Measurements from ENCODE around the gene CFI. TPM values are rescaled to one million over a fixed set of nuclear protein-coding genes. Genes with fewer than 3 reads are reported as not detected.

Gene CFI
- total and polyA plus RNA-seq, 2 of the 4 experiments (the other 2 are of a cell fraction), result 0.12 to 0.18 TPM

- ATAC-seq (ENCODE audit: low read depth), result no peak
- Histone ChIP-seq H2AK9ac (replicated peaks; ENCODE audit: low read depth, low read length, poor library complexity) (no peak overlapping the region), H3K9ac (ENCODE audit: low read depth, low read length) (no peak overlapping the region), H3K18ac (ENCODE audit: low read depth, low read length) (no peak overlapping the region), H3K79me1 (ENCODE audit: low read depth in 1 of 2, low read length in 2 of 2) (peaks cover 4 to 5% of the 10 kb centered on the region in 2 experiments; a peak in 3 of 4 replicates), H3K27ac (ENCODE audit: insufficient read depth, low read length) (no peak overlapping the region), H2BK5ac (ENCODE audit: low read depth, low read length, poor library complexity, severe bottlenecking) (no peak overlapping the region), H3K27me3 (ENCODE audit: control insufficient read depth, insufficient read depth, low read length) (no peaks in the 10 kb centered on the region), H3K4me2 (ENCODE audit: low read depth, low read length) (no peak overlapping the region), H3K36me3 (ENCODE audit: control insufficient read depth, insufficient read depth, low read length) (peaks cover 28% of the 10 kb centered on the region), H4K20me1 (ENCODE audit: insufficient read depth, low read length) (no peaks in the 10 kb centered on the region), H3K9me3 (ENCODE audit: control insufficient read depth, insufficient read depth, low read length) (no peaks in the 10 kb centered on the region), H2BK20ac (ENCODE audit: low read depth, low read length) (no peak overlapping the region), H3K4me3 (ENCODE audit: insufficient read depth, low read depth, low read length) (no peak overlapping the region), H2BK15ac (ENCODE audit: low read depth, low read length) (no peak overlapping the region), H3K14ac (replicated peaks; ENCODE audit: low read depth, low read length) (no peak overlapping the region), H3K23ac (ENCODE audit: low read depth, low read length) (no peak overlapping the region), H4K8ac (ENCODE audit: low read depth in 2 of 2, low read length in 2 of 2) (no peak overlapping the region), H2BK120ac (ENCODE audit: low read depth, low read length) (no peak overlapping the region), H3K4me1 (ENCODE audit: control insufficient read depth, insufficient read depth, low read length) (no peaks in the 10 kb centered on the region), H2AFZ (replicated peaks; ENCODE audit: low read length, poor library complexity) (no peak overlapping the region), H2AK5ac (ENCODE audit: low read depth, low read length) (no peak overlapping the region), H4K91ac (ENCODE audit: insufficient read depth, low read depth, low read length) (no peak overlapping the region), H3K4ac (ENCODE audit: low read depth, low read length) (no peak overlapping the region), H4K5ac (ENCODE audit: low read depth, low read length) (no peak overlapping the region), H3K9me1 (ENCODE audit: insufficient read depth, low read length) (peaks cover 4% of the 10 kb centered on the region), H3K56ac (ENCODE audit: extremely low read depth, insufficient read depth, low read length) (no peak overlapping the region)
- no TSS peak for BruUV-seq (replicated peaks)
- intact Hi-C loops (cut with micrococcal nuclease), result no loop called here
- WGBS, 2 experiments (ENCODE audit: extremely low coverage in 2 of 2, insufficient read length in 1 of 2), result no CpG with 5 or more reads among the region's 1 CpG
- DNase-seq, result peak; percentile 5
- POLR2A ChIA-PET (ENCODE audit: unreplicated experiment), result no interaction called here
- CTCF ChIA-PET, result interaction anchor here (1.1 kb wide), 1 partner anchor 10 kb away, joined by 5 read pairs; no protein-coding TSS in a partner anchor
- no peak for TF ChIP-seq MAZ (IDR thresholded peaks at IDR 0.05; ENCODE audit: borderline replicate concordance, low read depth, low read length)
- TF ChIP-seq USF2 (IDR thresholded peaks at IDR 0.05; ENCODE audit: low read depth, low read length), result no peak
- no peak for TF ChIP-seq RAD21 (IDR thresholded peaks at IDR 0.05; ENCODE audit: low read length)
- no peak for TF ChIP-seq CEBPB (IDR thresholded peaks at IDR 0.05; ENCODE audit: low read depth, low read length)
- TF ChIP-seq SMC3 (IDR thresholded peaks at IDR 0.05; ENCODE audit: low read depth, low read length), result no peak
- no peak for TF ChIP-seq CHD1 (IDR thresholded peaks at IDR 0.05; ENCODE audit: low read depth, low read length)
- no peak for TF ChIP-seq POLR2A (IDR thresholded peaks at IDR 0.05; ENCODE audit: low read depth, low read length)
- no peak for TF ChIP-seq MXI1 (IDR thresholded peaks at IDR 0.05; ENCODE audit: borderline replicate concordance, low read depth, low read length)
- no peak for TF ChIP-seq RFX5 (IDR thresholded peaks at IDR 0.05; ENCODE audit: low read depth, low read length)
- no peak for TF ChIP-seq CTCF (conservative IDR thresholded peaks at IDR 0.05; ENCODE audit: low read depth, low read length)
- TF ChIP-seq NFE2L2 (IDR thresholded peaks at IDR 0.05; ENCODE audit: low read depth, low read length), result no peak
- TF ChIP-seq MAFK (IDR thresholded peaks at IDR 0.05; ENCODE audit: low read depth, low read length), result no peak
- no peak for TF ChIP-seq RCOR1 (IDR thresholded peaks at IDR 0.05; ENCODE audit: insufficient replicate concordance, low read length)
- no peak for TF ChIP-seq FOS (IDR thresholded peaks at IDR 0.05; ENCODE audit: low read depth, low read length)
- in situ Hi-C loops (cut with MboI; ENCODE audit: low sequenced_read_pairs), result no loop called here
- dilution Hi-C loops (cut with HindIII; ENCODE audit: low sequenced_read_pairs, unreplicated experiment), result no loop called here
Measured at GRCh38 chr4:109691411-109691920, 110.3 kb downstream of the CFI start.
